Jurkat, Clone E6-1 (cell line): Measurements from ENCODE around the gene TMCO1. TPM values are rescaled to one million over a fixed set of nuclear protein-coding genes. Genes with fewer than 3 reads are reported as not detected.
A peak's percentile ranks its signal among the peaks of the same experiment; 100 is the strongest.
"Not testable (repeated sequence)": the region's sequence is repeated elsewhere in the genome, so short reads cannot be mapped to it uniquely, and the experiment has no call there.

Experiments
- DNase-seq: peaks from one replicate; pipeline ENCODE4 v3.0.0-alpha.2; 2011; ENCODE audit warnings: low read depth, low spot score
- H3K4me3 ChIP-seq: 2 replicates; pipeline ENCODE4 v1.5.1; 2011; ENCODE audit warnings: mild to moderate bottlenecking, low read length, control low read depth, moderate library complexity
- polyA plus RNA-seq: library from polyadenylated mRNA; unstranded; fragments of >200 nt; gene quantifications from one replicate; pipeline ENCODE4 v1.2.1, GENCODE V29; 2012; ENCODE audit warnings: missing spikeins; ENCODE audit not compliant: insufficient read length, insufficient read depth

Gene TMCO1, protein sequence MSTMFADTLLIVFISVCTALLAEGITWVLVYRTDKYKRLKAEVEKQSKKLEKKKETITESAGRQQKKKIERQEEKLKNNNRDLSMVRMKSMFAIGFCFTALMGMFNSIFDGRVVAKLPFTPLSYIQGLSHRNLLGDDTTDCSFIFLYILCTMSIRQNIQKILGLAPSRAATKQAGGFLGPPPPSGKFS
- polyA plus RNA-seq = 114 TPM

GRCh38 chr1:165768513-165769394, at the start of gene TMCO1:
Gene TMCO1, minus strand, starts transcription at chr1:165768868. Its CDS starts 117 bp downstream, at chr1:165768751.
- peak within 1 kb of the TSS; percentile 95 for H3K4me3 ChIP-seq
- peak; percentile 98 for DNase-seq

GRCh38 chr1:165816826-165817497, 48.3 kb upstream of the TMCO1 start:
- no peak overlapping the region for H3K4me3 ChIP-seq
- DNase-seq = no peak

DNA sequence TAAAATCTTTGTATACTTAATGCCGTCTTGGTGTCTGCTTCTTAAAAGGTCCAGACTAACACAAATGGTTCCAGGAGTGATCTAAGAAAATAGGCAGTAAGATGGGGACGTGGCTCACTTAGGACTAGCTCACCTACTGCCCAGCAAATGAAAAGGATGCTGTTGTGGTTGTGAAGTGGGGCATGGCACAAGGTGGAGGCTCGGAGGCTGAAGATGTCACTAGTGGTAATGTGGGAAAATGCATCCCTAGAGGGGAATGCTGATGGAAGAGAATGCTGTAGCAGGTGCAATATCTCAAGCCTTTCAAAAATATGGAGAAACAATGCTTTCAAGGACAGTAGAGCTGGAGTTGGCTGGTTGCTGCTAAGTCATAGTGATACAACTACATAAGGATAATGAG, 47.5 kb upstream of the TMCO1 start:
- H3K4me3 ChIP-seq = no peak overlapping the region
- DNase-seq = no peak

DNA sequence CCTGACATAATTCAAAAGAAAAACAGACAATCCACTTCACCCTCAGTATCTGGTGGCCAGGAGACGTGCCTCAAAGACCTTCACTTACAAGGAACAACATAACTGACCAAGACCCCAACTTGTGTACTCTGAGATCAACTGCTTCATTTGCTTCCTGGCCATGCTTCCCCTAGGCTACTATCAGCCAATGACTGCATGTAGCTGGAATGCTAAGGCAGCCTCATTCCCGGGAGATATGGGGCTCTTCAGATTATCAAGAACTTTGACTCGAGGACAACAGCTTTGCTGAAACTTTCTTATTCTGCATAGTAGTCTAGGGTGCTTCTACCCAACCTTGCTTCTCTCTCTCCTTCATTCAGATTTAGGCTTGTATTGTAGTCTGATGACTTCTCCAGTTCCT, 47.1 kb upstream of the TMCO1 start:
- no peak overlapping the region for H3K4me3 ChIP-seq
- DNase-seq = no peak

- no peak overlapping the region for H3K4me3 ChIP-seq
- DNase-seq = no peak
Measured at GRCh38 chr1:165807613-165808012, 38.9 kb upstream of the TMCO1 start.

GRCh38 chr1:165804513-165804912, 35.8 kb upstream of the TMCO1 start:
- not testable (repeated sequence) for DNase-seq, H3K4me3 ChIP-seq

DNA sequence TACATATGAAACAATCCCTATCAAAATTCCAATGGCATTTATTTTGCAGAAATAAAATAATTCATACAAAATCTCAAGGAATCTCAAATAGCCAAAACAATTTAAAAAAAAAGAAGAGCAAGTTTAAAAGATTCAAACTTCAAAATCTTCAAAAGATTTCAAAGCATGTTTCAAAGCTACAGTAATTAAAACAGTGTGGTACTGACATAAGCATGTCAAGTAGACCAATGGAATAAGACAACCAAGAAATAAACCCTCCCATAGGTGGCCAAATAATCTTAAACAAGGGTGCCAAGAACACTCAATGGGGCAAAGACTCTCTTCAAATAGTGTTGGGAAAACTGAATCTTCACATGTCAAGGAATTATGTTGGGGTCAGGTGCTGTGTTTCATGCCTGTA, 30.7 kb upstream of the TMCO1 start:
- H3K4me3 ChIP-seq = no peak overlapping the region
- no peak for DNase-seq

DNA sequence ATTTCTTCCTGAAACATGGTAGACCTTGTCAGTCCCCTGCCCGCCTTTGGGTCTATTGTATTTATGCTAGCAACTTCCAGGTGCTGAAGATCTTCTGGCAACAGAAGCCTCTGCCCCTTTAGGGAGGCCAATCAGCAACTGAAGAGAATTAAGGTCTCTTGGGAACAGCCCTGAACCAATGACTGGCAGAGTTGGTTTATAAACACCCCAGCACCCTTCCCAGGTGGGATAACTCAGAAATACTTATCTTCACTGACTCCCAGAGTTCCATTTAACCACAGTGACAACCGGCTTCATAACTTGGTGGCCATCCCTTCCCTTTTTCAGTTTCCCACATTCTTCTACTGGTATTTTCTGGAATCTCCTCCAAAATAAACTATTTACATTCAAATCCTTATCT, 27.2 kb upstream of the TMCO1 start:
- H3K4me3 ChIP-seq = no peak overlapping the region
- DNase-seq = no peak

GRCh38 chr1:165793951-165794350, 25.3 kb upstream of the TMCO1 start:
- no peak for DNase-seq
- H3K4me3 ChIP-seq = no peak overlapping the region

GRCh38 chr1:165787741-165788140, 19.1 kb upstream of the TMCO1 start:
- DNase-seq = no peak
- H3K4me3 ChIP-seq = no peak overlapping the region

GRCh38 chr1:165783519-165783918, 14.9 kb upstream of the TMCO1 start:
- not testable (repeated sequence) for DNase-seq, H3K4me3 ChIP-seq

- H3K4me3 ChIP-seq, DNase-seq: not testable (repeated sequence)
Measured at GRCh38 chr1:165778197-165778596, 9.5 kb upstream of the TMCO1 start.

DNA sequence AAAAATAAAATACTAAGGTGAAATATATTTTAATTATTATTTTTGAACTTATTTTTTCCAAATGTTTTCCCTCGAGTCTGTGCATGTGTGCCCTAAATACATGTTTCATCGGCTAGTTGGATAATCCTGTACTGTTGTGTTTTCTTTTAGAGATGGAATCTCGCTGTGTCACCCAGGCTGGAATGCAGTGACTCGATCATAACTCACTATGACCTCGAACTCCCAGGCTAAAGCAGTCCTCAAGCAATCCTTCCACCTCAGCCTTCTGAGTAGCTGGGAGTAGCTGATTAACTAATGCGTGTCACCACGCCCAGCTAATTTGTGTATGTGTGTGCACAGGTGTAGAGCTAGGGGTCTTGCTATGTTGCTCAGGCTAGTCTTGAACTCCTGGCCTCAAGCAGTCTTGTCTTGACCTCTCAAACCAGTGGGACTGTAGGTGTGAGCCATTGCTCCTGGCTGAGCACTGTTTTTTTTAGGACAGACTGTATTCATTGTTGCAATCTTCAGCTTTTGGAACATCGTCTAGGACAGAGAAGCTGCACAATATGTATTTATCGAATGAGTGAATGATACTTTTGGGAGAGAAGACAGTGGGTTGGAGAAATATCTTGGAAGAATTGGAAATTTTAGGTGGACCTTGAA, 4.8 kb upstream of the TMCO1 start:
- no peak overlapping the region for H3K4me3 ChIP-seq
- no peak for DNase-seq

- H3K4me3 ChIP-seq = no peak overlapping the region
- no peak for DNase-seq
Measured at GRCh38 chr1:165772739-165773138, 4.1 kb upstream of the TMCO1 start.

GRCh38 chr1:165764277-165764676, 4.4 kb downstream of the TMCO1 start:
- DNase-seq = no peak
- H3K4me3 ChIP-seq = no peak overlapping the region

DNA sequence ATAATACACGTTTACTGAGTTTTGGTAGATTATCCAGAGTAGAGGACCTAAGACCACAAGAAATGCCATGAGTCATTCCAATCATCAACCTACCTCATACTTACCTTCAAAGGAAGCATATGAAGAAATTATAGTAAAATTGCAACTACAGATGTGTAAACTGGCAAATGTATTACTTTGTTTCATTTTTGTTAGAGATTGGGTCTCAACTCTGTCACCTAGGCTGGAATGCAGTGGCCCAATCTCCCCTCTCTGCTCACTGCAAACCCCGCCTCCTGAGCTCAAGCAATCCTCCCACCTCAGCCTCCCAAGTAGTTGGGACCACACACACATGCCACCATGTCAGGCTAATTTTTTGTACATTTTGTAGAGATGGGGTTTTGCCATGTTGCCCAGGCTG, 5.2 kb downstream of the TMCO1 start:
- H3K4me3 ChIP-seq = no peak overlapping the region
- no peak for DNase-seq

- H3K4me3 ChIP-seq = no peak overlapping the region
- DNase-seq = no peak
Measured at GRCh38 chr1:165762725-165763124, 5.9 kb downstream of the TMCO1 start.

- H3K4me3 ChIP-seq = no peak overlapping the region
- DNase-seq = no peak
Measured at GRCh38 chr1:165759095-165759494, 9.6 kb downstream of the TMCO1 start.

DNA sequence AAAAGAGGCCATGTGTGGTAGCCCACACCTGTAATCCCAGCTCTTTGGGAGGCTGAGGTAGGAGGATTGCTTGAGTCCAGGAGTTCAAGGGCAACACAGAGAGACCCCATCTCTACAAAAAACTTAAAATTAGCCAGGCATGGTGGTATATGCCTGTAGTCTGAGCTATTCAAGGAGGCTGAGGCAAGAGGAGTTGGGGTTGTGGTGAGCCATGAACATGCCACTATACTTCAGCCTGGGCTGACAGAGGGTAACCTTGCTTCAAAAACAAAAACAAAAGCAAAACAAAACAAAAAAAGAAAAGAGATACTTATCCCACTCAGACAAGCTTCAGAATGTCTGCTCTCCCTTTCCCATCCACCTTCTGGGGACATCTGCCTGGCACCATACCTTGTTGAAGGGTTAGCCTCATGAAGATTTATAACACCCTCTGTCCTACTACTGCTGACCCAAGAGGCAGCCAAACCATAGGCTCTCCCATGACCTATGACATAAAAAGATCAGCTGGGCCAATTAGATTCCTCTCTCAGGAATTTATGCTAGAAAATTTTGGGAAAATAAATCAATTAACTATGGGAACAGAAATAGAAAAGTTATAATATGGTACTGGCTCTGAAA, 13.2 kb downstream of the TMCO1 start:
- DNase-seq = no peak

More for the DNA sequence above, 13.2 kb downstream of the TMCO1 start:
- no peak overlapping the region for H3K4me3 ChIP-seq
